GM21367 (cell line): ENCODE results near the gene TXNRD1.
"Not testable (repeated sequence)": the region's sequence is repeated elsewhere in the genome, so short reads cannot be mapped to it uniquely, and the experiment has no call there.

ENCODE experiments used
- ATAC-seq: cut with Tn5 transposase; IDR thresholded peaks from one replicate; pipeline ENCODE4 v1.9.1; 2021; ENCODE audit not compliant: unreplicated experiment

Gene TXNRD1

GRCh38 chr12:104320627-104321024 is 105.0 kb downstream of the TXNRD1 start:
- no peak for ATAC-seq

- ATAC-seq: no peak
Measured at GRCh38 chr12:104321949-104322348, 106.4 kb downstream of the TXNRD1 start.

- ATAC-seq: not testable (repeated sequence)
Measured at GRCh38 chr12:104322533-104322932, 107.0 kb downstream of the TXNRD1 start.

- no peak for ATAC-seq
Measured at GRCh38 chr12:104323899-104324298, 108.3 kb downstream of the TXNRD1 start.

GRCh38 chr12:104328278-104328677 is 112.7 kb downstream of the TXNRD1 start:
- not testable (repeated sequence) for ATAC-seq

- no peak for ATAC-seq
Measured at GRCh38 chr12:104328790-104329189, 113.2 kb downstream of the TXNRD1 start.

GRCh38 chr12:104329707-104330532 is 114.3 kb downstream of the TXNRD1 start:
- no peak for ATAC-seq

GRCh38 chr12:104331376-104331775 is 115.8 kb downstream of the TXNRD1 start:
- no peak for ATAC-seq

- not testable (repeated sequence) for ATAC-seq
Measured at GRCh38 chr12:104332273-104332672, 116.7 kb downstream of the TXNRD1 start.

GRCh38 chr12:104333692-104334255 is 118.2 kb downstream of the TXNRD1 start:
- no peak for ATAC-seq

- no peak for ATAC-seq
Measured at GRCh38 chr12:104334581-104334980, 119.0 kb downstream of the TXNRD1 start.

GRCh38 chr12:104336115-104336514 is 120.5 kb downstream of the TXNRD1 start:
- ATAC-seq: no peak

GRCh38 chr12:104337030-104337558 is 121.5 kb downstream of the TXNRD1 start:
- no peak for ATAC-seq

- no peak for ATAC-seq
Measured at GRCh38 chr12:104339663-104340062, 124.1 kb downstream of the TXNRD1 start.

- ATAC-seq: no peak
Measured at GRCh38 chr12:104340177-104340576, 124.6 kb downstream of the TXNRD1 start.

- no peak for ATAC-seq
Measured at GRCh38 chr12:104340925-104341611, 125.5 kb downstream of the TXNRD1 start.

- ATAC-seq: no peak
Measured at GRCh38 chr12:104342147-104342546, 126.6 kb downstream of the TXNRD1 start.

GRCh38 chr12:104342635-104343249 is 127.2 kb downstream of the TXNRD1 start:
- ATAC-seq: no peak

- ATAC-seq: no peak
Measured at GRCh38 chr12:104344682-104345081, 129.1 kb downstream of the TXNRD1 start.

GRCh38 chr12:104345234-104346066 is 129.9 kb downstream of the TXNRD1 start:
- ATAC-seq: no peak
